ENCODE measurements around the gene TMEM89. TPM values are rescaled to one million over a fixed set of nuclear protein-coding genes. Genes with fewer than 3 reads are reported as not detected.

The TMEM89 gene
- total and polyA plus RNA-seq, 2 of the 13 experiments (the other 11 are each of a cell fraction or from before 2014, with no cell fraction given): 0.31 to 0.59 TPM

DNA sequence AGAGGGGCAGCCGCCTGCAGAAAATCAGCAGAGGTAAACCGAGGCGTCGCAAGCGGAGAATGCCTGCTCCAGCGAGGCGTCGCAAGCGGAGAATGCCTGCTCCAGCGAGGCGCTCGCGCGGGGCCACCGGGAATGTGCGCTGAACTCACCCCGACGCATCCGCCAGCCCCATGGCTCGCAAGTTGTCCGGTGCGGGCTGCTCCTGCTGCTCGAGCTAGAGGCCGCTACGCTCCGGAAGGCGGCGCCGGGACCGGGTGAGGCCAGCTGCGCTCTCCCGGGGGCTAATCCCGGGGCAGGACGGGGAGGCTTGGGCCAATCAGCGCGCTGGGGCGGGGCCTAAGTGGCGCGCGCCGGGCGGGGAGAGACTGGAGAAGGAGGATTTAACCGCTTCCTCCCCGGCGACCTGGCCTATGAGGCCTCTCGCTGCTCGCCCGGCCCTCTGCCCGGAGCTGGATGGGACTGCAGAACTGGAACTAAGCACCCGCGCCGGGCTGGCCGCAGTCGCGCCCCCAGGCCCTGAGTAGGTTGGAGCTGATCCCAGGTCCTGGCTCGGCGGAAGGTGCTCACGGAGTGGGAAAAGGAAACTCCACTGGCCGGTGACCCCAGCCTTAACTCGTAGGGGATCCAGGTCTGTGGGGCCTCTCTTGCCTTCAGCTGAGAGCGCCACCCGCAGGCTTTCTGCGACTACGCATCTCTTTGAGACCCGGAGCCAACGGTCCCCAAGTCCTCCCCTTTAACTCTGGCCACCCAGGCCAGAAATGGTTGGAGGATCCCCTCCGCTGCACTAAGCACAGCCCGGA is 13.9 kb upstream of the TMEM89 start, which contains the start of gene SLC26A6 (continued):
- TF ChIP-seq ZNF569 (CRISPR knock-in tag; IDR thresholded peaks at IDR 0.05; ENCODE audit: borderline replicate concordance) (no peak; the same call in 1 of the 2 replicates), KLF6 (CRISPR knock-in tag; IDR thresholded peaks at IDR 0.05) (peak; percentile 26), XRCC5 (optimal IDR thresholded peaks at IDR 0.05; ENCODE audit: low read length) (peak; percentile 69), ZNF530 (CRISPR knock-in tag; IDR thresholded peaks at IDR 0.05; ENCODE audit: low read depth) (no peak), YEATS4 (CRISPR knock-in tag; IDR thresholded peaks at IDR 0.05; ENCODE audit: borderline replicate concordance) (peak; percentile 57; the same call in 1 of the 2 replicates), PREB (CRISPR knock-in tag; IDR thresholded peaks at IDR 0.05) (no peak), ZFP91 (CRISPR knock-in tag; IDR thresholded peaks at IDR 0.05; ENCODE audit: borderline replicate concordance) (peak; percentile 91), ATF7-NPFF (CRISPR knock-in tag; IDR thresholded peaks at IDR 0.05; ENCODE audit: low read depth) (peak; percentile 81), ZMYM4 (CRISPR knock-in tag; IDR thresholded peaks at IDR 0.05) (peak; percentile 79), MTA1 (CRISPR knock-in tag; IDR thresholded peaks at IDR 0.05; ENCODE audit: borderline replicate concordance) (peak; percentile 5; the same call in 1 of the 2 replicates), ELF1 (CRISPR knock-in tag; IDR thresholded peaks at IDR 0.05) (peak; percentile 27; the same call in 1 of the 2 replicates), THYN1 (CRISPR knock-in tag; IDR thresholded peaks at IDR 0.05; ENCODE audit: borderline replicate concordance, low read depth) (no peak), IKZF4 (CRISPR knock-in tag; IDR thresholded peaks at IDR 0.05; ENCODE audit: borderline replicate concordance, low read depth, not compliant biosample characterization) (no peak)
- TF ChIP-seq, protein P1, sequence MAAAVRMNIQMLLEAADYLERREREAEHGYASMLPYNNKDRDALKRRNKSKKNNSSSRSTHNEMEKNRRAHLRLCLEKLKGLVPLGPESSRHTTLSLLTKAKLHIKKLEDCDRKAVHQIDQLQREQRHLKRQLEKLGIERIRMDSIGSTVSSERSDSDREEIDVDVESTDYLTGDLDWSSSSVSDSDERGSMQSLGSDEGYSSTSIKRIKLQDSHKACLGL (CRISPR knock-in tag; IDR thresholded peaks at IDR 0.05): peak; percentile 95
- TF ChIP-seq, protein P2, sequence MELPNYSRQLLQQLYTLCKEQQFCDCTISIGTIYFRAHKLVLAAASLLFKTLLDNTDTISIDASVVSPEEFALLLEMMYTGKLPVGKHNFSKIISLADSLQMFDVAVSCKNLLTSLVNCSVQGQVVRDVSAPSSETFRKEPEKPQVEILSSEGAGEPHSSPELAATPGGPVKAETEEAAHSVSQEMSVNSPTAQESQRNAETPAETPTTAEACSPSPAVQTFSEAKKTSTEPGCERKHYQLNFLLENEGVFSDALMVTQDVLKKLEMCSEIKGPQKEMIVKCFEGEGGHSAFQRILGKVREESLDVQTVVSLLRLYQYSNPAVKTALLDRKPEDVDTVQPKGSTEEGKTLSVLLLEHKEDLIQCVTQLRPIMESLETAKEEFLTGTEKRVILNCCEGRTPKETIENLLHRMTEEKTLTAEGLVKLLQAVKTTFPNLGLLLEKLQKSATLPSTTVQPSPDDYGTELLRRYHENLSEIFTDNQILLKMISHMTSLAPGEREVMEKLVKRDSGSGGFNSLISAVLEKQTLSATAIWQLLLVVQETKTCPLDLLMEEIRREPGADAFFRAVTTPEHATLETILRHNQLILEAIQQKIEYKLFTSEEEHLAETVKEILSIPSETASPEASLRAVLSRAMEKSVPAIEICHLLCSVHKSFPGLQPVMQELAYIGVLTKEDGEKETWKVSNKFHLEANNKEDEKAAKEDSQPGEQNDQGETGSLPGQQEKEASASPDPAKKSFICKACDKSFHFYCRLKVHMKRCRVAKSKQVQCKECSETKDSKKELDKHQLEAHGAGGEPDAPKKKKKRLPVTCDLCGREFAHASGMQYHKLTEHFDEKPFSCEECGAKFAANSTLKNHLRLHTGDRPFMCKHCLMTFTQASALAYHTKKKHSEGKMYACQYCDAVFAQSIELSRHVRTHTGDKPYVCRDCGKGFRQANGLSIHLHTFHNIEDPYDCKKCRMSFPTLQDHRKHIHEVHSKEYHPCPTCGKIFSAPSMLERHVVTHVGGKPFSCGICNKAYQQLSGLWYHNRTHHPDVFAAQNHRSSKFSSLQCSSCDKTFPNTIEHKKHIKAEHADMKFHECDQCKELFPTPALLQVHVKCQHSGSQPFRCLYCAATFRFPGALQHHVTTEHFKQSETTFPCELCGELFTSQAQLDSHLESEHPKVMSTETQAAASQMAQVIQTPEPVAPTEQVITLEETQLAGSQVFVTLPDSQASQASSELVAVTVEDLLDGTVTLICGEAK (IDR thresholded peaks at IDR 0.05): no peak
- TF ChIP-seq, protein P2 (CRISPR knock-in tag; IDR thresholded peaks at IDR 0.05): no peak
